ENCODE measurements around the gene RTN4. TPM values are rescaled to one million over a fixed set of nuclear protein-coding genes. Genes with fewer than 3 reads are reported as not detected.
"Not testable (repeated sequence)": the region's sequence is repeated elsewhere in the genome, so short reads cannot be mapped to it uniquely, and the experiment has no call there.

Gene RTN4
- total and polyA plus RNA-seq, 9 donors = 110 to 334 (median 200) TPM

DNA sequence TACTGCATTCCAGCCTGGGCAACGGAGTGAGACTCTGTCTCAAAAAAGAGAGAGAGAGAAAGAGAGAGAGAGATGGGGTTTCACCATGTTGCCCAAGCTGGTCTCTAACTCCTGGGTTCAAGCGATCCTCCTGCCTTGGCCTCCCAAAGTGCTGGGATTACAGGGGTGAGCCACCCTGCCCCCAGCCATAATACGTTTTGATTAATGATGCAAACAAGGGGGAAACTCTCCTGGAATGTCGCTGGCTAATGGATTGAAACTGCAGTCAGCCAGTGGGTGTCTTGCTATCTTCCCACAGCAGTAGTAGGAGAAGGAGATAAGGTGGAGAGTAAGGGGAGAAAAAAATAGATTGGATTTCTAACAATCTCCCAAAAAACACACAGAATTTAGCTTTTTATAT, 9.5 kb upstream of the RTN4 start:
- H3K9me3 ChIP-seq = no peaks in the 10 kb centered on the region

DNA sequence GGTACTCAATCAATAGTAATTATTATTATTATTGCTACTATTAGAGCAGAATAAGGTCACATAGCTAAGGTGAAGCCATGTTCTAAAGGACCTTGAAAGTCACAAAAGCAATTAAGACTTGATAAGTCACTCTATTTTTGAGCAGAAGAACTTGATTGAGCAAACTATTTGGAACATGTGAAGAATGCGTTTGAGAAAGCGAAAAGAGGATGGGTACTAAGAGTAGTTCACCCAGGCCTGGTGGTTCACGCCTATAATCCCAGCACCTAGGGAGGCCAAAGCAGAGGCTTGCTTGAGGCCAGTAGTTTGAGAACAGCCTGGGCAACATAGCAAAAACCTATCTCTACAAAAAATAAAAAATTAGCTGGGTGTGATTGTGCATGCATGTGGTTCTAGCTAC, 7.2 kb upstream of the RTN4 start:
- no peaks in the 10 kb centered on the region for H3K36me3 ChIP-seq
- WGBS, 3 donors = 93 to 98% (median 95%) methylated on average over 3 of the region's 3 CpGs
- TF ChIP-seq, protein P1, sequence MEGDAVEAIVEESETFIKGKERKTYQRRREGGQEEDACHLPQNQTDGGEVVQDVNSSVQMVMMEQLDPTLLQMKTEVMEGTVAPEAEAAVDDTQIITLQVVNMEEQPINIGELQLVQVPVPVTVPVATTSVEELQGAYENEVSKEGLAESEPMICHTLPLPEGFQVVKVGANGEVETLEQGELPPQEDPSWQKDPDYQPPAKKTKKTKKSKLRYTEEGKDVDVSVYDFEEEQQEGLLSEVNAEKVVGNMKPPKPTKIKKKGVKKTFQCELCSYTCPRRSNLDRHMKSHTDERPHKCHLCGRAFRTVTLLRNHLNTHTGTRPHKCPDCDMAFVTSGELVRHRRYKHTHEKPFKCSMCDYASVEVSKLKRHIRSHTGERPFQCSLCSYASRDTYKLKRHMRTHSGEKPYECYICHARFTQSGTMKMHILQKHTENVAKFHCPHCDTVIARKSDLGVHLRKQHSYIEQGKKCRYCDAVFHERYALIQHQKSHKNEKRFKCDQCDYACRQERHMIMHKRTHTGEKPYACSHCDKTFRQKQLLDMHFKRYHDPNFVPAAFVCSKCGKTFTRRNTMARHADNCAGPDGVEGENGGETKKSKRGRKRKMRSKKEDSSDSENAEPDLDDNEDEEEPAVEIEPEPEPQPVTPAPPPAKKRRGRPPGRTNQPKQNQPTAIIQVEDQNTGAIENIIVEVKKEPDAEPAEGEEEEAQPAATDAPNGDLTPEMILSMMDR (IDR thresholded peaks at IDR 0.05) = no peak
- no peak for TF ChIP-seq POLR2A (IDR thresholded peaks at IDR 0.05)
- no peak for TF ChIP-seq EP300 (IDR thresholded peaks at IDR 0.05)
- H3K9me3 ChIP-seq = no peaks in the 10 kb centered on the region
- no peak for DNase-seq
- no peak overlapping the region for H3K27ac ChIP-seq
- intact Hi-C loops (cut with DNase I) = loop anchor here in 1 of 4 donors (10.0 kb wide), 1 partner anchor 57 kb away; no protein-coding TSS in a partner anchor
- no peaks in the 10 kb centered on the region for H3K27me3 ChIP-seq
- no peaks in the 10 kb centered on the region for H3K4me1 ChIP-seq (ENCODE audit: insufficient read depth)
- no peak overlapping the region for H3K4me3 ChIP-seq

More for the DNA sequence above, 9.5 kb upstream of the RTN4 start:
- Histone ChIP-seq H3K4me3 (no peak overlapping the region), H3K4me1 (ENCODE audit: insufficient read depth) (no peaks in the 10 kb centered on the region), H3K27ac (no peak overlapping the region), H3K36me3 (no peaks in the 10 kb centered on the region), H3K27me3 (no peaks in the 10 kb centered on the region)
- intact Hi-C loops (cut with DNase I) = loop anchor here in 1 of 4 donors (10.0 kb wide), 1 partner anchor 55 kb away; no protein-coding TSS in a partner anchor
- no peak for DNase-seq
- TF ChIP-seq POLR2A (IDR thresholded peaks at IDR 0.05) (no peak), EP300 (IDR thresholded peaks at IDR 0.05) (no peak)
- TF ChIP-seq, protein P1 (IDR thresholded peaks at IDR 0.05) = no peak
- WGBS, 3 donors = 74 to 75% (median 75%) methylated on average over 4 of the region's 4 CpGs

DNA sequence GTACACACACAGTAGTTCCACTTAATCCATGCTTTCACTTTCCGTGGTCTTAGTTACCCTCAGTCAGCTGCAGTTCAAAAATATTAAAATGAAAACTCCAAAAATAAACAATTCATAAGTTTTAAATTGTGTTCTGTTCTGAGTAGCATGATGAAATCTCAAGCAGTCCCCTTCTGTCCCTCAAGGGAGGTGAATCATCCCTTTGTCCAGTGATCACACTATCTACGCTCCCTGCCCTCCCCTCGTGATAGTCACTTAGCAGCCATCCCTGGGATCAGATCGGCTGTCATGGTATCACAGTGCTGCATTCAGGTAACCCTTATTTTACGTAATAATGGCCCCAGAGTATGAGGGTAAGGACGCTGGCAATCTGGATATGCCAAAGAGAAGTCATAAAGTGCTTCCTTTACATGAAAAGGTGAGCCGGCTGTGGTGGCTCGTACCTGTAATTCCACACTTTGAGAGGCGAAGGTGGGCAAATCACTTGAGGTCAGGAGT, 5.8 kb upstream of the RTN4 start:
- TF ChIP-seq, protein P1 (IDR thresholded peaks at IDR 0.05) = no peak
- TF ChIP-seq EP300 (IDR thresholded peaks at IDR 0.05) = no peak
- no peak for TF ChIP-seq POLR2A (IDR thresholded peaks at IDR 0.05)
- no peaks in the 10 kb centered on the region for H3K9me3 ChIP-seq
- H3K4me1 ChIP-seq (ENCODE audit: insufficient read depth) = no peaks in the 10 kb centered on the region
- H3K27ac ChIP-seq = no peak overlapping the region
- H3K4me3 ChIP-seq = no peak overlapping the region
- no peak for DNase-seq
- intact Hi-C loops (cut with DNase I) = loop anchor here in 1 of 4 donors (10.0 kb wide), 1 partner anchor 59 kb away; no protein-coding TSS in a partner anchor
- H3K27me3 ChIP-seq = no peaks in the 10 kb centered on the region
- 87 to 92% (median 90%) methylated on average over 9 of the region's 9 CpGs for WGBS, 3 donors
- H3K36me3 ChIP-seq = no peaks in the 10 kb centered on the region

DNA sequence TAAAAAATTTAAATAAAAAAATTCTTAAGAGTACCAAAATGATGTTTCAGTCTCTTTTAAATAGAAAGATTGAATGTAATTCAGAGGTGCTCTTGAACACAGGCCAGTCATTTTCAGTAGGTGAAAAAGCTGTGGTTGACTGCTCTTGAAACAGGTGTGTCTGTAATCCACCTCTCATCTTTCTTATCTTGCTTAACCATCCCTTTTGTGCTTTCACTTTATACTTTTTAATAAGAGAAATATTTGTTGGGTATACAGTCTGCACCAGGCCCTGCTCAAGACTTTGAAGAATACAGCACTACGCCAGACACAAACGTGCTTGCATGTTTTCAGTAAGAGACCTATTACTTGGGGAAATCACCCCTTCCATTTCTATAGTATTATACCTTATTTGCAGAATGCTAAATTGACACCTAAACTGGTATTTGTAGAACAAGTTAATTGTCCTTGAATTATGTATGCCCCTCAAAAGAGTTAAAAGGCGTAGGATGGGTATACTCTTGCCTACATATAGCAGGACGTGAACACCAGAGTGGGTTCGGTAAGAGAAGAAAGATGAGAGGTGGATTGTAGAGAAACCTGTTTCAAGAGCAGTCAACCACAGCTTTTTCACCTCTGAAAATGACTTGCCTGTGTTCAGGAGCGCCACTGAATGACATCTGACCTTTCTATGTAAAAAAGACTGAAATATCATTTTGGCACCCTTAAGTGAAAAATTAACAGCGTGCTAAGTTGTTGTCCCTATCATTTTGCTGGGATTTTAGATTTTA, 4.0 kb upstream of the RTN4 start:
- no peak for DNase-seq
- 94 to 96% (median 95%) methylated on average over 7 of the region's 7 CpGs for WGBS, 3 donors
- intact Hi-C loops (cut with DNase I) = loop anchor here in 2 of 4 donors (5.0 to 10.0 kb wide), 2 partner anchors 48 to 61 kb away; no protein-coding TSS in a partner anchor
- Histone ChIP-seq H3K9me3 (no peaks in the 10 kb centered on the region), H3K27me3 (no peaks in the 10 kb centered on the region), H3K36me3 (no peaks in the 10 kb centered on the region), H3K27ac (no peak overlapping the region), H3K4me1 (ENCODE audit: insufficient read depth) (no peaks in the 10 kb centered on the region), H3K4me3 (no peak overlapping the region)
- TF ChIP-seq EP300 (IDR thresholded peaks at IDR 0.05) (no peak), POLR2A (IDR thresholded peaks at IDR 0.05) (no peak)
- TF ChIP-seq, protein P1 (IDR thresholded peaks at IDR 0.05) = no peak

DNA sequence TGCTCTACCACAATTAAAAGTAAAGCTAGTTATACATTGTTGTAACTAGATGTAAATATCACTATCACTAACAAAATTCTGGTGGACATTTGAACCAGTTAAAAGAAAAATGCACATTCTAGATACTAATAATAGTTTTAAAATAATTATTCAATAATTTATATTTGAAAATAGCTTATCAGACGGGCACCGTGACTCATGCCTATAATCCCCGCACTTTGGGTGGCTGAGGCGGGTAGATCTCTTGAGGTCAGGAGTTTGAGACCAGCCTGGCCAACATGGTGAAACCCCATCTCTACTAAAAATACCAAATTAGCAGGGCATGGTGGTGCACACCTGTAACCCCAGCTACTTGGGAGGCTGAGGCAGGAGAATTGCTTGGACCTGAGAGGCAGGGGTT, 3.0 kb upstream of the RTN4 start:
- DNase-seq; H3K27ac ChIP-seq; H3K4me1 ChIP-seq (ENCODE audit: insufficient read depth); H3K27me3 ChIP-seq; H3K36me3 ChIP-seq; H3K4me3 ChIP-seq; H3K9me3 ChIP-seq: not testable (repeated sequence)
- intact Hi-C loops (cut with DNase I) = loop anchor here in 2 of 4 donors (5.0 to 10.0 kb wide), 2 partner anchors 49 to 62 kb away; no protein-coding TSS in a partner anchor
- WGBS, 3 donors = 72 to 73% (median 72%) methylated on average over 4 of the region's 4 CpGs
